Activated CD8-positive, alpha-beta memory T cell treated with anti-CD3 and anti-CD28 coated beads, Interleukin-2, amount 50 U/mL, for 1 hour (primary cell): ENCODE data around the gene SKI.

Source experiments
- DNase-seq: peaks from one replicate; pipeline ENCODE4 v3.0.0-alpha.2; 2020; ENCODE audit errors: extremely low read depth

Gene SKI

GRCh38 chr1:2194319-2194897 lies 33.7 kb upstream of the SKI start, which contains the start of gene FAAP20:
FAAP20 (minus strand) TSS chr1:2194772; CDS start chr1:2194749, 23 bp downstream.
- no peak for DNase-seq

GRCh38 chr1:2194898-2195673 lies 33.0 kb upstream of the SKI start:
- peak; percentile 52 for DNase-seq

- DNase-seq = no peak
Measured at GRCh38 chr1:2195785-2196184, 32.3 kb upstream of the SKI start.

GRCh38 chr1:2196901-2197638 lies 31.0 kb upstream of the SKI start:
- no peak for DNase-seq

GRCh38 chr1:2197707-2198165 lies 30.4 kb upstream of the SKI start:
- no peak for DNase-seq

GRCh38 chr1:2198571-2198970 lies 29.5 kb upstream of the SKI start:
- no peak for DNase-seq

- DNase-seq = peak; percentile 41
Measured at GRCh38 chr1:2199042-2199810, 28.9 kb upstream of the SKI start.

GRCh38 chr1:2200308-2200943 lies 27.7 kb upstream of the SKI start:
- no peak for DNase-seq

GRCh38 chr1:2201062-2201461 lies 27.1 kb upstream of the SKI start:
- no peak for DNase-seq

GRCh38 chr1:2202008-2202575 lies 26.0 kb upstream of the SKI start:
- DNase-seq = no peak

GRCh38 chr1:2202843-2203601 lies 25.1 kb upstream of the SKI start:
- DNase-seq = no peak

GRCh38 chr1:2203671-2204414 lies 24.3 kb upstream of the SKI start:
- no peak for DNase-seq

GRCh38 chr1:2204415-2205190 lies 23.5 kb upstream of the SKI start:
- no peak for DNase-seq

- DNase-seq = peak; percentile 94
Measured at GRCh38 chr1:2205191-2205952, 22.7 kb upstream of the SKI start.

GRCh38 chr1:2206813-2207487 lies 21.2 kb upstream of the SKI start:
- no peak for DNase-seq

- DNase-seq = no peak
Measured at GRCh38 chr1:2208309-2209239, 19.5 kb upstream of the SKI start.
